ENCODE results near the gene HMCN2. TPM values are rescaled to one million over a fixed set of nuclear protein-coding genes. Genes with fewer than 3 reads are reported as not detected.

Gene HMCN2
- total and polyA plus RNA-seq, 2 experiments from 2014 or later, result 0.50 to 0.54 TPM

GRCh38 chr9:130382636-130383349 is 117.2 kb downstream of the HMCN2 start:
- H4K20me1 ChIP-seq (ENCODE audit: insufficient read depth, poor library complexity, severe bottlenecking), result no peaks in the 10 kb centered on the region
- no peaks in the 10 kb centered on the region for H3K4me1 ChIP-seq (ENCODE audit: insufficient read depth)
- H3K9me2 ChIP-seq (replicated peaks; ENCODE audit: insufficient read depth), result no peaks in the 10 kb centered on the region
- TF ChIP-seq CTCF (IDR thresholded peaks at IDR 0.05; ENCODE audit: poor library complexity) (no peak), EZH2phosphoT487 (IDR thresholded peaks at IDR 0.05; ENCODE audit: low read depth, severe bottlenecking, unreplicated experiment) (no peak), EZH2 (IDR thresholded peaks at IDR 0.05; ENCODE audit: borderline replicate concordance) (no peak)
- no peak for DNase-seq (ENCODE audit: low spot score)
- H3K27me3 ChIP-seq, result no peaks in the 10 kb centered on the region
- H3K79me2 ChIP-seq, result no peaks in the 10 kb centered on the region
- H3K27ac ChIP-seq, result no peak overlapping the region
- no peak overlapping the region for H3K4me3 ChIP-seq
- no peaks in the 10 kb centered on the region for H3K9me3 ChIP-seq (ENCODE audit: low read depth)
- no peak overlapping the region for H2AFZ ChIP-seq
- WGBS (ENCODE audit: low lambda C conversion rate, missing lambda C conversion rate), result 91% methylated on average over 20 of the region's 20 CpGs
- H3K36me3 ChIP-seq (replicated peaks; ENCODE audit: insufficient read depth, low read depth), result no peaks in the 10 kb centered on the region
- H3K4me2 ChIP-seq, result no peak overlapping the region

- Histone ChIP-seq H4K20me1 (ENCODE audit: insufficient read depth, poor library complexity, severe bottlenecking) (no peaks in the 10 kb centered on the region), H3K36me3 (replicated peaks; ENCODE audit: insufficient read depth, low read depth) (no peaks in the 10 kb centered on the region), H3K79me2 (no peaks in the 10 kb centered on the region), H3K27me3 (no peaks in the 10 kb centered on the region), H3K9me3 (ENCODE audit: low read depth) (no peaks in the 10 kb centered on the region), H2AFZ (no peak overlapping the region), H3K9me2 (replicated peaks; ENCODE audit: insufficient read depth) (no peaks in the 10 kb centered on the region), H3K4me2 (no peak overlapping the region), H3K27ac (no peak overlapping the region), H3K4me3 (no peak overlapping the region), H3K4me1 (ENCODE audit: insufficient read depth) (no peaks in the 10 kb centered on the region)
- no peak for DNase-seq (ENCODE audit: low spot score)
- WGBS (ENCODE audit: low lambda C conversion rate, missing lambda C conversion rate), result 97% methylated on average over 8 of the region's 8 CpGs
- TF ChIP-seq EZH2phosphoT487 (IDR thresholded peaks at IDR 0.05; ENCODE audit: low read depth, severe bottlenecking, unreplicated experiment), result no peak
- TF ChIP-seq EZH2 (IDR thresholded peaks at IDR 0.05; ENCODE audit: borderline replicate concordance), result no peak
- TF ChIP-seq CTCF (IDR thresholded peaks at IDR 0.05; ENCODE audit: poor library complexity), result no peak
Measured at GRCh38 chr9:130383350-130383715, 117.8 kb downstream of the HMCN2 start.

DNA sequence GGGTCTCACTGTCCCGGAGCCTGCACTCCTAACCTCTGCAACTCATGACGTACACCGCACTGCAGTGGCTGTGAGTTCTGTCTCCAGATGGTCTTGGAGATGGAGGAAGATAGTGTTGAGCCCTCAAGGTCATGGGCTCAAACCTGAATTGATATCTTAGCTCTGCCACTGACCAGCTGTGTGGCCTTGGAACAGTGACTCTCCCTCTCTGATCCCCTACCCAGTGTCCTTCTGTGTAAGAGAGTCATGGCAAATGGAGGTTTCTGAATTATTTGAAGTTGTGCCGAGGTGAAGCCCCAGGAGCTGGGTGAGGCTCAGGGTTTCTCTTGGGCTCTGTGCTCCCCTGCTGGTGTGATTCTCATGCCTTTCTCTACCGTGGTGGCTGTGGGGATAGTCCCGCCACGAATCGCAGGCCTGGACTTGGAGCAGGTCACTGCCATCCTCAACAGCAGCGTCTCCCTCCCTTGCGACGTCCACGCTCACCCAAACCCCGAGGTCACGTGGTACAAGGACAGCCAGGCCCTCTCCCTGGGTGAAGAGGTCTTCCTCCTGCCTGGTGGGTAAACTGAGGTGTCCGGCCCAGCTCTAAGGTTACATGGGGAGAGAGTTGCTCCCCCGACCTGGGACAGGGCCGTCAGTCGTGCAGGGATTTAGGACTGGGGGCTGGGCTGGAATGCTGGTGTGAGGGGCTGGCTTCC is 118.6 kb downstream of the HMCN2 start:
- TF ChIP-seq EZH2phosphoT487 (IDR thresholded peaks at IDR 0.05; ENCODE audit: low read depth, severe bottlenecking, unreplicated experiment) (no peak), EZH2 (IDR thresholded peaks at IDR 0.05; ENCODE audit: borderline replicate concordance) (no peak), CTCF (IDR thresholded peaks at IDR 0.05; ENCODE audit: poor library complexity) (no peak)
- Histone ChIP-seq H3K79me2 (no peaks in the 10 kb centered on the region), H3K27me3 (no peaks in the 10 kb centered on the region), H3K36me3 (replicated peaks; ENCODE audit: insufficient read depth, low read depth) (no peaks in the 10 kb centered on the region), H4K20me1 (ENCODE audit: insufficient read depth, poor library complexity, severe bottlenecking) (no peaks in the 10 kb centered on the region), H3K9me2 (replicated peaks; ENCODE audit: insufficient read depth) (no peaks in the 10 kb centered on the region), H3K4me3 (no peak overlapping the region), H3K4me1 (ENCODE audit: insufficient read depth) (no peaks in the 10 kb centered on the region), H2AFZ (no peak overlapping the region), H3K9me3 (ENCODE audit: low read depth) (no peaks in the 10 kb centered on the region), H3K4me2 (no peak overlapping the region), H3K27ac (no peak overlapping the region)
- no peak for DNase-seq (ENCODE audit: low spot score)
- 84% methylated on average over 18 of the region's 18 CpGs for whole genome bisulfite sequencing (ENCODE audit: low lambda C conversion rate, missing lambda C conversion rate)

All from hepatocyte (in vitro differentiated cells).